Activated CD4-positive, alpha-beta T cell treated with anti-CD3 and anti-CD28 coated beads for 1 hour (primary cell): Measurements from ENCODE around the gene NDUFAF8.

Experiments used
- DNase-seq: peaks from one replicate; pipeline ENCODE4 v3.0.0-alpha.2; 2020

Gene NDUFAF8

GRCh38 chr17:81253358-81254131, 14.4 kb downstream of the NDUFAF8 start:
- peak; percentile 45 for DNase-seq

- DNase-seq: no peak
Measured at GRCh38 chr17:81254955-81255717, 16.0 kb downstream of the NDUFAF8 start.

DNA sequence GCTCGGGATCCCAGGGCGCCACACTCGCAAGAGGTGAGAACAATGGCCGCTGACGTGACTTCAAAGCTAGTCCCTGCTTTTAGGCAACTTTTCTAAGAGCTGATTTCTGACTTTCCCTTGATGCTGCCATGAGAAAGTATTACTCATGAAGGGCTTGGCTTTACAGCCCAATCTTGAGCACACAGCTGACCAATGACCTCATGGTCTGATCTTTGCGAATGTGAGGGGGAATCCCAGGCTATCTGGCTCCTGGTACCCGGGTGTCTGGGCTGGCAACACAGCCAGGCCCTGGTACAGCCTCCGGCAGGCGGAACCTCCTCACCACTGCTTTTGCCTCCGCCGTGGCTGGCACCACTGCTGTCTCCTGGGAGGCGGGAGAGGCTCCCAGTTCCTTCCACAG, 17.5 kb downstream of the NDUFAF8 start:
- DNase-seq: no peak

DNA sequence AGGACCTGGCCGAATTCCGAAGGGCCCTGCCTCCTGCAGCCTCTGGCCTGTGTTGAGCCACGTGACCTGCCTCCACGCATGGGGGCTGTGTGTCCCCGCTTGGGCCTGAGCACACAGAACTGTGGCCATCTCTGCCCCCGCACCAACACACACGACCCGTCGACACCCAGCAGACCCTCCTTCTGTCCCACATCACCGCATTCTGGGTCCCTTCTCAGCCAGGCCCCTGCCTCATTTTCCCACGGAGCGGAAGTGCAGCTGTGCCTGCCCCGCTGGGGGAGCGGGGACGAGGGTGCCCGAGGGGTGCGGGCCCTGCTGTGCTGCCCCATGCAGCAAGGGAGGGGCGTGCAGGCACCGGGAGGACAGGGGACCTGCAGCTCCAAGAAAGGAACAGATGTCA, 18.4 kb downstream of the NDUFAF8 start:
- no peak for DNase-seq

GRCh38 chr17:81258292-81258691, 19.2 kb downstream of the NDUFAF8 start:
- no peak for DNase-seq

DNA sequence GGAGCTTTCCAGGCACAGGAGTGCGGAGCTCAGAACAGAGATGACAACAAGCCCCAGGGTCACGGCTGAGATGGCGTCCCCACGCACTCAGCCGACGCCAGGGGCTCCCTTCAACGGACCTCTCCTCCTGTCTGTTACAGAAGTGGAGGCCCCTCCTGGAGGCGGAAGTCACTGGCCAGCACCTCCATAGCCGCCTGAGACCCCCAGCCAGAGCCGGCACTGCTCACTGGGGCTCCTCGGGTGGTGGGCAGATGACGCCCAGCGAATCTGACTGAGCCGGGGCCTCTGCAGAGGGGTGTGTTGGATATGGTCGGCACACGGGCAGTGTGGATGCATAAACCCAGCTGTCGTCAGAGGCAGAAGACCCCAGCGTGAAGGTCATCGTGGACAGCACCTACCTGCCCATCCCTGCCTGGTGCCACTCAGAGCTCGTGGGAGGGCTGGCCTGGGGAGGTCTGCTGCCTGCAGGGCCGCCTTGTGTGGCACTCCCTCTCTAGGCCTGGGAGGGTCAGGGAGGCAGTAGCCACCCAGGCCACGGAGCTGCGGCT, 20.0 kb downstream of the NDUFAF8 start:
- no peak for DNase-seq

DNA sequence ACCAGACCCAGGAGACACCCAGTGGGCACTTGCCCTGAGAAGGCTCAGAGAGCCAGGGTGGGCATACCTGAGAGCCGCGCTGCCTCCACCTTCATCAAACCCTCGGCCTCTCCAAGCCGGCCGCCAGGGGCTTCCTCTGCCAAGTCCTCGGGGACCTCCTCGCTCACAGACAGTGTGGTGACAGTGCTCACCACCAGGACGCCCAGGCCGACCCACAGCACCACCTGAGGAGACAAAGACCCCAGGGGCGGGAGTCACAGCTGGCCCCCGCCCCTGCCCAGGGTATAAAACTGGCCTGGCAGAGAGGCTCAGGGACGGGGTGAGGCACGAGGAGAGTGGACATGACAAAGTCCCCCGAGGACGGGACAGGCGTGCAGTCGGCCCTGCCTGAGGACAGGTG, 21.1 kb downstream of the NDUFAF8 start:
- no peak for DNase-seq

DNA sequence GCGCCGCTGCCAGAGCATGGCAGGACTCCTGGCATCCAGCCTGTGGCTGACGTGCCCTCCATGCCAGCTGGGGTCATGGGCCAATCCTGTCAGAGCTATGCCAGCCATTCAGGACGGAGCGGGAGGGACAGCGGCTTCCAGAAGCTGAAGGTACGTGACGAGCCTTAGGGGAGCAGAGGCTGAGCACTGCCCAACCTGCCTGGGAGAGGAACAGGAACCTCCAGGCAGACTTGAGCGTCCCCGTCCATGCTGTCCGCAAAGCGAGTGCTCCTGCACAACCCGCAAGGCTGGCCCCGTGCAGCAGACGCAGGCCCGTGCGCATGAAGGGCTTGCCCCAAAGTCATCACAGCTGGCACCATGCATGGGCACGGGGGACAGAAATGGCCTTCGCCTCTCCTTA, 21.5 kb downstream of the NDUFAF8 start:
- no peak for DNase-seq

DNA sequence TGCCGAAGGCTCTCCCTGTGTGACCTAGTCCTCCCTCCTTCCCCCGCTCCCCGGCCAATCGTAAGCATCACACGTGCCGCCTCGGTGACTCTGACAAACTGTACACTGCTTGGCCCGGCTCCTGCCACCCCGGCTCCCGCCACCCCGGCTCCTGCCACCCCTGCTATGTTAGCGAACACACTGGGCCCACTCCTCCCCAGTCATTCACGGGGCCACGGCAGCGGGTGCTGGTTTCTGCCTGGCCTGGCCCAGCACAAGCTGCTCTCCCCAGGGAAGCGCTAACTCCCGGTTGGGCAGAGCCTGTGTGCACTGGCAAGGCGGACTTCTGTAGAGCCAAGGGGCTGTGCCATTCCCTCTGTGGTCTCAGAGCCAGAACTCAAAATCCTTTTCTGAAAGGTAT, 22.0 kb downstream of the NDUFAF8 start:
- no peak for DNase-seq

- DNase-seq: no peak
Measured at GRCh38 chr17:81261582-81262336, 22.6 kb downstream of the NDUFAF8 start.

- no peak for DNase-seq
Measured at GRCh38 chr17:81263371-81264181, 24.5 kb downstream of the NDUFAF8 start.

GRCh38 chr17:81264640-81265039, 25.5 kb downstream of the NDUFAF8 start:
- no peak for DNase-seq

GRCh38 chr17:81265576-81265975, 26.5 kb downstream of the NDUFAF8 start:
- no peak for DNase-seq

DNA sequence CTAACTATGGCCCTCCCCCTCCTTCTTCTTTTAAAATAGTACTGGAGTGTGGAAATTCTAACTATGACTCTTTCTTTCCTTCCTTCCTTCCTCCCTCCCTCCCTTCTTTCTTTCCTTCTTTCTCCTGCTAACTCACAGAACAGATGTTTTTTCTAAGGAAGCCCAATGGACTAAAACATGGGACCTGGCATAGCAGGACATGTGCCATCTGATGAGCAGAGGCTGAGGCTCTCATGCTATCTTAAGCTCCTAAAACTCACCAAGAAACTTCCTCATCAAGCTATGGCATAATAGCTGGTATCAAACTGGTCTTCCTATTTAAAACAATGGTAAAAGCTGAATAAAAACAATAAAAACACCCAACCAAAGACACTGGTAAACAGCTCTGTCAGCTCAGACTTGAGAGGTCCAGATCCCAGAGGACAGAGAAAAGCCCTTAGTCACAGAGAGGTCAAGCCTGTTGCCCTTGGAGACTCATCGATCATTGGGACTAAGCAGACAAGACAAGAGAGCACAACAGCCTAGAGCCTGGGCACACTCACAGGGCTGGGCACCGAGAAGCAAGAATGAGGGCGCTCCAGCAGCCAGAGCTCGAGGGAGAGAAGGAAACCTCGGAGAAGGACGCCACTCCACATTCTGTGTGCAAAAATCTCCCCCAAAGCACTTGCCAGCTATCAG, 28.4 kb downstream of the NDUFAF8 start:
- DNase-seq: no peak

- no peak for DNase-seq
Measured at GRCh38 chr17:81270279-81270678, 31.2 kb downstream of the NDUFAF8 start.

DNA sequence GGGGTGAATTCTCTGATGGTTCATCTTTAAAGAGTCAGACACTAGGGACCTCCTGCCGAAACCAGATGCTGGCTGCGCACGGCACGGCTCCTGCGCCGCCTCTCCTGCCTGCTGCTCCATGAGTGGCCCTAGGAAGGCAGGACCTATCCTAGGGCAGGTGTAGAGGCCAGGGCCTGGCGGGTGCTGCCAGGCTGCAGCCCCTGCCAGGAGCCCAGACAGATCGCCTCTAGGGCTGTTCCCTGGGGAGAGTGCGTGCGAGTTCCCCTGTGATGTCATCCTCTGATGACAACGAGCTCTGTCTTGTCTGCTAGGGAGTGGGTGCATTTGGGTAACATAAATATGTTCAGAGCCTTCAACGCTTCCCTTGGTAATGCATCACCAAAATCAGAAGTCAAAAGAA, 32.1 kb downstream of the NDUFAF8 start:
- no peak for DNase-seq

- no peak for DNase-seq
Measured at GRCh38 chr17:81272616-81273015, 33.5 kb downstream of the NDUFAF8 start.

DNA sequence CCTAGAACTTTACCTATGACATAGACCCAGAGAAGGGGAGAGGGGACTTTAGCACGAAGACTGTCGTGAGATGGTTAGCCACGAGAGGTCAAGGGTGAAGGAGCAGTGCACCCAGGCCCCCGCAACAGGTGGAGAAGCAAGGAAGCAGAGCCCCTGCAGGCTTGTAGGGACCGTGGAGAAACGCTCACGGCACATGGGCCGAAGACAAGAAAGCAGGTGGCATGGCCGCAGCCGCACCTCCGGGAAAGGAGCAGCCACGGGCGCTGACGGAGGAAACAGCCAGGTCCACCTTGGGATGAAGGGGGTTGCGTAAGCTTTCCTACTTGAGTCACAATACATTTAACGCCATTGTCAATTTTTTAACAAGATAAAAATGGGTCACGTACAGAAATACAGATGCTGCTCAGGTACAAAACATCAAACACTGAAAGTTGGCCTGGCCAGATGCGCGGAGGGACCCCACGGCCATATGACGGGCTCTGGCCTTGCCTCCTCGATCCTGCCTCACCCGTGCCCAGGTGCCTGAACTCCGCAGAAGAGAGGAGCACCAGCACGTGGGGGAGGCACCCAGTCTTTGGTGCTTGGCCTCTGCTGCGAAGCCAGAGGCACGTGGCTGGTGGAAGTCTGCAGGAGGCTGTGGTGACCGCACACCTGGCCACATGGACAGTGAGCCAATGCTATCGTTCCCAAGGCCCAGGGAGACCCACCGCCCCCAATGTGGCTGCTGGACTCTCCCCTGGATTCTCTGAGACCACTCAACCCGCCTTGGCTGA, 34.8 kb downstream of the NDUFAF8 start:
- no peak for DNase-seq

- no peak for DNase-seq
Measured at GRCh38 chr17:81274471-81274855, 35.3 kb downstream of the NDUFAF8 start.

GRCh38 chr17:81276781-81277180, 37.7 kb downstream of the NDUFAF8 start:
- DNase-seq: no peak

DNA sequence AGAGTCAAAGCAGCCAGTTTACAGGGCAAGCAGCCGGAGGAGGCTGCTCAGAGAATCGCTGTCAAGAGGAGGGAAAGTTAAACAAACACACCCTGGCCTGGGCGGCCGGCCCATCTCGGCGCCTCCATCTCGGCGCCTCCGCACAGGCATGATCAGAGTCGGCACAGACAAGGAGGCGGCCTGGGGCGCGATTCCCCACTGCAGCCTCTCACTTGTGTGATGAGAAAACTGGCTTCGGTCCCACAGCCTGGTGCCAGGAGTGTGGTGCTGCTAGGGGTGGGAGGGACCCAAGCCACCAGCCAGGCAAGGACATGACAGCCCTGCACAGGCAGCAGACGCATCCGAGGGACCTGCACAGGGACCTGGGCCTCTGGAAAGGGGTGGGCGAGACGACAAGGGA, 38.3 kb downstream of the NDUFAF8 start:
- DNase-seq: no peak
